HG03469 (cell line): ENCODE results near the gene TMEM244.
"Not testable (repeated sequence)": the region's sequence is repeated elsewhere in the genome, so short reads cannot be mapped to it uniquely, and the experiment has no call there.

ENCODE experiments used
- ATAC-seq: cut with Tn5 transposase; IDR thresholded peaks from one replicate; pipeline ENCODE4 v1.9.1; 2021; ENCODE audit warnings: mild to moderate bottlenecking, moderate library complexity, moderate number of reproducible peaks; ENCODE audit not compliant: unreplicated experiment

TMEM244 gene

GRCh38 chr6:129817821-129818220 is 43.3 kb downstream of the TMEM244 start:
- no peak for ATAC-seq

GRCh38 chr6:129817332-129817731 is 43.8 kb downstream of the TMEM244 start:
- no peak for ATAC-seq

- no peak for ATAC-seq
Measured at GRCh38 chr6:129812145-129812777, 48.9 kb downstream of the TMEM244 start.

- not testable (repeated sequence) for ATAC-seq
Measured at GRCh38 chr6:129807141-129807540, 54.0 kb downstream of the TMEM244 start.

GRCh38 chr6:129802920-129803319 is 58.2 kb downstream of the TMEM244 start:
- not testable (repeated sequence) for ATAC-seq

GRCh38 chr6:129801909-129802308 is 59.2 kb downstream of the TMEM244 start:
- no peak for ATAC-seq

- no peak for ATAC-seq
Measured at GRCh38 chr6:129795261-129795660, 65.9 kb downstream of the TMEM244 start.

GRCh38 chr6:129793447-129793846 is 67.7 kb downstream of the TMEM244 start:
- no peak for ATAC-seq

GRCh38 chr6:129792049-129792448 is 69.1 kb downstream of the TMEM244 start:
- ATAC-seq = no peak

GRCh38 chr6:129790785-129791184 is 70.3 kb downstream of the TMEM244 start:
- no peak for ATAC-seq

GRCh38 chr6:129789974-129790373 is 71.1 kb downstream of the TMEM244 start:
- ATAC-seq = no peak

- ATAC-seq = no peak
Measured at GRCh38 chr6:129787816-129788215, 73.3 kb downstream of the TMEM244 start.

GRCh38 chr6:129786548-129786947 is 74.6 kb downstream of the TMEM244 start:
- ATAC-seq = no peak

- no peak for ATAC-seq
Measured at GRCh38 chr6:129785756-129786135, 75.4 kb downstream of the TMEM244 start.

- ATAC-seq = no peak
Measured at GRCh38 chr6:129785047-129785755, 75.9 kb downstream of the TMEM244 start.
